ENCODE data around the gene CEP85L.

CEP85L gene

DNA sequence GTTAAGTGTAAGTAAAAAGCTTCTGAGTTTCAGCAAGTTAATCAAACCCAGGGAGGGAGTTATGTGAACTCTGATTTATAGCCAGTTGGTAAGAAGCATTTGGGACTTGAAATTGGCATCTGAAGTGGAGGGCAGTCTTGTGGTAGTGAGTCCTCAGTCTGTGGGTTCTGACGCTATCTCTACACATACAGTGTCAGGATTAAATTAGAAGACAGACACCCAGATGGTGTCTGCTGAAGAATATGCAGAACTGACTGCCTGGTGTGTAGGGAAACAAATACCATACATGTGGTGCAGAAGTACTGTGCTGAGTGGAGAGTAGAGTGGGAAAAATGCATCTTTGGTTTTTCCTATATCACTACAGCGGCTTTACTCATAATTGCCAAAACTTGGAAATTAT lies 146.8 kb downstream of the CEP85L start:
- no peak overlapping the region for H3K4me3 ChIP-seq (ENCODE audit: low read depth, low read length)

DNA sequence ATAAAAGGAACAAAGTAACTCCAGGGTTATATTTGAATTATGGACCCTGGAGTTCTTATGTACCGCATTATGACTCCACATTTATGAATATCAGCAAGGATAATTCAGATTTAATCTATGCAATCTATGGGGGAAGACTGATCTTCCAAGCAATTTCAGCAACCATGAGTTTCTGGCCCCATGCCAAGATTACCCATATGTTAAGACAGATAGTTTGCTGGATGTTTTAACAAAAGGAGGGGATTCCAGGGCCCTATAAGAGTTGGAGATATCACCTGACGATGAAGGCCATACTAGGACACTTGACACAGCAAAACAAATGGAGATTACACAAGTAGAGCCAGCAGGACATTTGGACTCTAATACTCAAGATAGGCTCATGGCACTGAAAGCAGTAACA lies 149.2 kb downstream of the CEP85L start:
- no peak overlapping the region for H3K4me3 ChIP-seq (ENCODE audit: low read depth, low read length)

DNA sequence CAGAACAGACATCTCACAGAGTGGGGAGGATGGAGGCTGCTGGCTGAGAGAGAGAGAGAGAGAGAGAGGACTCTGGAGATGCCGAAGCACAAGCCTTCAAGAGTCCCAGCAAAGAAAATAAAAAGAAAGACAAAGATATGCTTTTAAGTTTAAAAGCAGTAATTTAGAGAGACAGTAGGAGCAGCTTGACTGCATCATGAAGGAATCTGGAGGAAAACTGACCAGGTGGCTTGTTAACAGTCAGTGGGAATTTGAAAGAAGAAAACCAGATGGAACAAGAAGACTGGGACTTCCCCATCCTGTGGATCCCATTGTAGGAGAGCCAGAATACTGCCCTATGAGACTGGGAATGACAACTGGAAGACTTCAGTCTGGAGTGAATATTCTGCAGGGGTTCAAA lies 149.6 kb downstream of the CEP85L start:
- no peak overlapping the region for H3K4me3 ChIP-seq (ENCODE audit: low read depth, low read length)

- H3K4me3 ChIP-seq (ENCODE audit: low read depth, low read length) = no peak overlapping the region
These were observed 150.3 kb downstream of the CEP85L start for GRCh38 chr6:118501099-118501498.

GRCh38 chr6:118500130-118501015 lies 151.0 kb downstream of the CEP85L start:
- no peak overlapping the region for H3K4me3 ChIP-seq (ENCODE audit: low read depth, low read length)

DNA sequence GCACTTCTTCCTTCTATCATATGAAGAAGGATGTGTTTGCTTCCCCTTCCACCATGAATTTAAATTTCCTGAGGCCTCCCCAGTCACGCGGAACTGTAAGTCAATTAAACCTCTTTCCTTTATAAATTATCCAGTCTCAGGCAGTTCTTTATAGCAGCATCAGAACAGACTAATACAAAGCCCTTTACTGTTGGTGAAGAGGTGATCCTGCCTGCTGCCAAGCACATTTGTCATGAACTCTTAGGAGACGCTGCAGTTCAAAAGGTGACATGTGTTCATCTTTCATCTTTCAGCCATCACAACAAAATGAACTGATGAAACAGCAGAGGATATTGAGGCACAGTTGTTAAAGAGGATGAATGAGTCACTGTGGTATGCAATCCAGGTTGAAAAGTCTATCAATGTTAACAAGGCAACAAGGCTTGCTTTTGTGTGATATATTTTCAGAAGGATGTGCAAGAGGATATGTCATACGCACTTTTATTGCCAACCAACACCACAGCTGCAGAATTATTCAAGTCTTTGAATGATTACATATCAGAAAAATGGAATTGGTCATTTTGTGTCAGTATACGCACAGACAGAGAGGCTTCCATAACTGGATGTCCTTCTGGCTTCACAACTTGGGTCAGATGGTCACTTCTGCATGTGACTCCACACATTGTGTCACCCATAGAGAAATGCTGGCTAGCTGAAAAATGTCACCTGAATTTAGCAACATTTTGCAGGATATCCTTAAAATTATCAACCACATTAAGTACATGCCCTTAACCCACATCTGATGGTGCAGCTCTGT lies 155.7 kb downstream of the CEP85L start:
- no peak overlapping the region for H3K4me3 ChIP-seq (ENCODE audit: low read depth, low read length)

DNA sequence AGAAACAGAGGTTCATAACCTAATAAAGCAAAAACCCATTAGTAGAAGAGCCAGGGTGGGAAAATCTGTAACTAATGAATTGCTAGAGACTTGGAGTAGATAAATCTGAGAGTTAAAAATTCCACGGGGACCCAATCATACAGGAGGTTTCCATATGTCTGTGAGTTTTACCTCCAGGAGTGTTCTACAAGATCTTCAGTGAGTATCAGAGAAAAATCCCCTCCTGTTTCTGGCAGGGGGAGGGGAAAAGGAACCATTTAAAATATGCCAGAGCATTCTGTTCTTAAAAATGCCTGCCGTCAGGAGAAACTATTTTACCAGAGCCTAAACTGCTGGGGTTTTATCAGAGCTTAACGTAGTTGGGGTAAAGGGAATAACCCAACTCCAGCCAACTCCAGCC lies 157.3 kb downstream of the CEP85L start:
- H3K4me3 ChIP-seq (ENCODE audit: low read depth, low read length) = no peak overlapping the region

DNA sequence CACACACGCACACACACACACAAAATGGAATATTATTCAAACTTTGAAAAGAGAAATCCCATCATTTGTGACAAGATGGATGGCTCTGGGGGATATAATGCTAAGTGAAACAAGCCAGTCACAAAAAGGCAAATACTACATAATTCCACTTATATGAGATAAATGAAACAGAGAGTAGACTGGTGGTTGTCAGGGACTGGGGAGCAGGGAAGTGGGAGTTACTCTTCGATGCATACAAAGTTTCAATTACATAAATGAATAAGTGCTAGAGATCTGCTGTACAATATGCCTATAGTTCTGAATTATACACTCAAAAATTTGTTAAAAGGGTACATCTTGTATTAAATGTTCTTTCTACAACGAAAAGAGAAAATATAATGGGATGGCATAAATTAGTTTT lies 161.4 kb downstream of the CEP85L start:
- no peak overlapping the region for H3K4me3 ChIP-seq (ENCODE audit: low read depth, low read length)

GRCh38 chr6:118488631-118489030 lies 162.8 kb downstream of the CEP85L start:
- no peak overlapping the region for H3K4me3 ChIP-seq (ENCODE audit: low read depth, low read length)

- H3K4me3 ChIP-seq (ENCODE audit: low read depth, low read length) = no peak overlapping the region
These were observed 165.5 kb downstream of the CEP85L start for GRCh38 chr6:118485601-118486550.

DNA sequence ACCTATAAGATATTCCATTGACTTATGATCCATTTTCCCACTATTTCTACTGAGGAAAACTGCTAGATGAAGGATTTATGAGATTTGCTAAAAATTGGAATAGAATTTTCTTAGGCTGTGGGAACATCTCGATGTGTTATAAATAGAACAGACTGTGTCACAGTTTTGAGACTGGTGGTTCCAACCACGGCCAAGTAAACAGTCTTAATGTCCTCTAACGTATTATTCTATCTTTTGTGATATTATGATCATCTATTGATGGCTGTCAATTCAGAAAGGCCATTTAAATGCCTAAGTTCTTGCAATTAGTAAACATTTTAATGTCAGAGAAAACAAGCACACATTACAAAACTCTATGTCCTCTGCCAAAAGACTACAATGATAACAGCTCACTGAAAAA lies 174.8 kb downstream of the CEP85L start:
- no peak overlapping the region for H3K4me3 ChIP-seq (ENCODE audit: low read depth, low read length)

DNA sequence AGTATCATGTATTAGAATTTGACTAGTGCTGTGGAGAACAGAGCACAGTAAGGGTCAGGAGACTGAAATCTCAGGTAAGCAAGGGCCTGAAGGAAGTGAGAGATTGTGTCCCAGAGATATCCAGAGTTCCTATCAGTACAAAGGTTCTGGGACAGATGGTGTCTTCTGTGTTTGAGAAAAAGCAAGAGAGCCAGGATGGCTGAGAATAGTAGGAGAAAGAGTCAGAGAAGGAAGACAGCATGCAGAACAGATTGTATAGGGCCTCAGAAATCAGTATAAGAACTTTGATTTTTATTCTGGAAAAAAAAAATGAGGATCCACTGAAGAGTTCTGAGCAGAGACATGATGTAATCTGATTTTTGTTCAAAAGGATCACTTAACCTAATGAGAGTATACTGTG lies 178.1 kb downstream of the CEP85L start:
- no peak overlapping the region for H3K4me3 ChIP-seq (ENCODE audit: low read depth, low read length)

GRCh38 chr6:118469468-118469867 lies 181.9 kb downstream of the CEP85L start:
- no peak overlapping the region for H3K4me3 ChIP-seq (ENCODE audit: low read depth, low read length)

GRCh38 chr6:118468682-118469465 lies 182.5 kb downstream of the CEP85L start:
- no peak overlapping the region for H3K4me3 ChIP-seq (ENCODE audit: low read depth, low read length)

GRCh38 chr6:118467181-118467580 lies 184.2 kb downstream of the CEP85L start:
- no peak overlapping the region for H3K4me3 ChIP-seq (ENCODE audit: low read depth, low read length)

- no peak overlapping the region for H3K4me3 ChIP-seq (ENCODE audit: low read depth, low read length)
These were observed 186.8 kb downstream of the CEP85L start for GRCh38 chr6:118464620-118465019.

DNA sequence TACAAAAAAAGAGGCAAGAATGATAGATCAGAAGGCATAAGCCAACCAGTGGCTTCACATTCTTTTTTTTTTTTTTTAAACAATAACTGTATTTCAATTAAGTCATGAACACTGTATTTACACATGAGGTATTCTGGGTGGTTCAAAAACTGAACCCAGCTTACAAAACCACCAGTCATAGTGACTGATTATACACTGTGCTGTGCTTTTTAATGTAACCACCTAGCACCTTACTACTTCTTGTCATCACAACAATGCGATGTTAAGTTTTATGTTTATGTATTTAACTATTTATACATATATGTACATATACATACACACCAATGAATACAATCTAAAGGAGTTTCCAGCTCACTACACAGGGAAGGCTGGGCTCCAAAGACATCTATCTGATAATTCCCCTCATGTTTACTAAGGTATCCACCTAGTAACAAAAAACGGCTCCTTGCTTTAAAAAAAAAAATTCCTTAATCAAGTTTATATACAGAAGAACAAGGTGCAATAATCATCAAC lies 190.4 kb downstream of the CEP85L start:
- no peak overlapping the region for H3K4me3 ChIP-seq (ENCODE audit: low read depth, low read length)

DNA sequence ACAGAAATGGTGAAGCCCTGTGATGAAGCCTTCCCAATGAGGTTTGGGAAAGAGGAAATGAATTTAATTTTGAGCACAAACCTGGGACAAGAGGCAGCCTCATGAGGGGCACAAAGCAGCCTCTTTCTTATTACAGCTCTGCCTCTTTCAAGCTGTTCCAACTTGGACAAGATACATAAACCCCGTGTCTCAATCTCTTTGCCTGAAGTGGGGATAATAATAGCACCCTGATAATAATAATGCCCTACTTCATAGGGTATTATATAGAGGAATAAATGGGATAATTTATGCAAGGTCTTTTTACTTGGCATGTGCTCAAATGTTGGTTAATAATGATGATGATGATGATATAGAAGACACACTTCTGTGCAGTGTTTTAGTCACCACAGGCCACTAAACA lies 194.4 kb downstream of the CEP85L start:
- H3K4me3 ChIP-seq (ENCODE audit: low read depth, low read length) = no peak overlapping the region

DNA sequence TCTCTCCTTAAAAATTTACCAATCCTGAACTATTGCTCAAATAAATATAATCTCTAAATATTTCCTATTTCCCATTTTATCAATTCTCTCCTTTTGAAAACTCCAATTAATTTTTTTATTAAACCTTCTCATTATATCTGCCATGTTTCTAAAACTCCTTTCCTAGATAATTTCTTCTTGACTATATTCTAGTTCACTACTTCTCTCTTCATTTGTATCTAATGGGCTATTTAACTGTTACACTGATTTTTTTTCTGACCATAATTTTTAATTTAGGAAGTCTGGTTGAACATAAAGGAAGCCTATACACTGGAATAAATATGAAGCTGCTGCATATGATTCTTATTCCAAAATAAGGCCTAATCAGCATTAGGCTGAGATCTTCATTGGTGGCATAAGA lies 199.6 kb downstream of the CEP85L start:
- no peak overlapping the region for H3K4me3 ChIP-seq (ENCODE audit: low read depth, low read length)

- no peak overlapping the region for H3K4me3 ChIP-seq (ENCODE audit: low read depth, low read length)
These were observed 206.6 kb downstream of the CEP85L start for GRCh38 chr6:118444796-118445195.
